GM18508 (cell line): ENCODE results near the gene THSD7B.
"Not testable (repeated sequence)": the region's sequence is repeated elsewhere in the genome, so short reads cannot be mapped to it uniquely, and the experiment has no call there.

ENCODE experiments used
- ATAC-seq: cut with Tn5 transposase; IDR thresholded peaks from one replicate; pipeline ENCODE4 v1.9.1; 2021; ENCODE audit warnings: moderate number of reproducible peaks; ENCODE audit not compliant: insufficient read depth, unreplicated experiment

The THSD7B gene

GRCh38 chr2:137020452-137021196, 255.3 kb downstream of the THSD7B start:
- ATAC-seq = no peak

- ATAC-seq = no peak
Measured at GRCh38 chr2:137021763-137022162, 256.4 kb downstream of the THSD7B start.

- ATAC-seq = no peak
Measured at GRCh38 chr2:137023205-137023604, 257.9 kb downstream of the THSD7B start.

- ATAC-seq = no peak
Measured at GRCh38 chr2:137031731-137032130, 266.4 kb downstream of the THSD7B start.

GRCh38 chr2:137036619-137037018, 271.3 kb downstream of the THSD7B start:
- ATAC-seq = no peak

GRCh38 chr2:137039482-137040152, 274.3 kb downstream of the THSD7B start:
- ATAC-seq = no peak

- ATAC-seq = no peak
Measured at GRCh38 chr2:137047369-137047768, 282.0 kb downstream of the THSD7B start.

GRCh38 chr2:137048455-137048854, 283.1 kb downstream of the THSD7B start:
- no peak for ATAC-seq

- ATAC-seq = no peak
Measured at GRCh38 chr2:137049518-137049917, 284.2 kb downstream of the THSD7B start.

GRCh38 chr2:137050949-137051348, 285.6 kb downstream of the THSD7B start:
- no peak for ATAC-seq

GRCh38 chr2:137051778-137052398, 286.5 kb downstream of the THSD7B start:
- no peak for ATAC-seq

GRCh38 chr2:137056704-137057103, 291.4 kb downstream of the THSD7B start:
- ATAC-seq = no peak

GRCh38 chr2:137076111-137076765, 310.9 kb downstream of the THSD7B start:
- not testable (repeated sequence) for ATAC-seq

- ATAC-seq = no peak
Measured at GRCh38 chr2:137091704-137092103, 326.4 kb downstream of the THSD7B start.

GRCh38 chr2:137093116-137093515, 327.8 kb downstream of the THSD7B start:
- no peak for ATAC-seq

GRCh38 chr2:137096187-137096586, 330.8 kb downstream of the THSD7B start:
- no peak for ATAC-seq

GRCh38 chr2:137096693-137097092, 331.3 kb downstream of the THSD7B start:
- ATAC-seq = no peak

- not testable (repeated sequence) for ATAC-seq
Measured at GRCh38 chr2:137101814-137102213, 336.5 kb downstream of the THSD7B start.

- ATAC-seq = no peak
Measured at GRCh38 chr2:137107904-137108303, 342.6 kb downstream of the THSD7B start.

- ATAC-seq = no peak
Measured at GRCh38 chr2:137111896-137112295, 346.6 kb downstream of the THSD7B start.
